Measurements from ENCODE around the gene P2RY2.
A peak's percentile ranks its signal among the peaks of the same experiment; 100 is the strongest.

GRCh38 chr11:73236854-73237253 is 18.8 kb downstream of the P2RY2 start:
- TF ChIP-seq CTCF (IDR thresholded peaks at IDR 0.05) (peak in 6 of 7 experiments; percentile 21 to 49 (median 34)), POLR2A (IDR thresholded peaks at IDR 0.05) (no peak)
